Hematopoietic multipotent progenitor cell treated with erythropoietin and hydrocortisone succinate and interleukin-3 and kit ligand, for 6 days (in vitro differentiated cells): Measurements from ENCODE around the gene FCER1A.
A peak's percentile ranks its signal among the peaks of the same experiment; 100 is the strongest.
"Not testable (repeated sequence)": the region's sequence is repeated elsewhere in the genome, so short reads cannot be mapped to it uniquely, and the experiment has no call there.

ENCODE experiments used
- DNase-seq: peaks from one replicate; pipeline ENCODE4 v3.0.0-alpha.2; 2015

Gene FCER1A

DNA sequence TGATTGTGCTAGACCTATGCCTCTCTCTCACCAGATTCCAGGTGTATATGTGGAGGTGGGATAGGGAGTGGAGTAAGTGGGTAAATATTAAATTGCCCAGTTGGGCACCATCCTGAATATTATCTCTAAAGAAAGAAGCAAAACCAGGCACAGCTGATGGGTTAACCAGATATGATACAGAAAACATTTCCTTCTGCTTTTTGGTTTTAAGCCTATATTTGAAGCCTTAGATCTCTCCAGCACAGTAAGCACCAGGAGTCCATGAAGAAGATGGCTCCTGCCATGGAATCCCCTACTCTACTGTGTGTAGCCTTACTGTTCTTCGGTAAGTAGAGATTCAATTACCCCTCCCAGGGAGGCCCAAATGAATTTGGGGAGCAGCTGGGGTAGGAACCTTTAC is at the start of gene FCER1A:
Gene FCER1A, plus strand, starts transcription at position 242 of the 400 bp plus-strand sequence. Its CDS starts 29 bp downstream, at position 271.
- peak; percentile 55 for DNase-seq

DNA sequence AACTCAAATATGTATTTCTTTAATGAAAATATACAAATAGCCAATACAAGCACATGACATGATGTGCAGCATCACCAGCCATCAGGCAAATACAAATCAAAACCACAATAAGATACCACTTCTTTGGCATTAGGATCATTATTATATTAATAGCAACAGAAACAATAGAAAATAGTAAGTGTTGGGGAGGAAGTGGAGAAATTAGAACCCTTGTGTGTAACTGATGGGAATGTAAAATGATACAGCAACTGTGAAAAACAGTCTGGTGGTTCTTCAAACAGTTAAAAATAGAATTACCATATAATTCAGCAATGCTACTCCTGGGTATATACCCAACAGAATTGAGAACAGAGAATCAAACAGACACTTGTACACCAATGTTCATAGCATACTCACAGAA is 40.8 kb upstream of the FCER1A start:
- no peak for DNase-seq

- no peak for DNase-seq
These were observed 40.2 kb upstream of the FCER1A start for GRCh38 chr1:159261721-159262494.

DNA sequence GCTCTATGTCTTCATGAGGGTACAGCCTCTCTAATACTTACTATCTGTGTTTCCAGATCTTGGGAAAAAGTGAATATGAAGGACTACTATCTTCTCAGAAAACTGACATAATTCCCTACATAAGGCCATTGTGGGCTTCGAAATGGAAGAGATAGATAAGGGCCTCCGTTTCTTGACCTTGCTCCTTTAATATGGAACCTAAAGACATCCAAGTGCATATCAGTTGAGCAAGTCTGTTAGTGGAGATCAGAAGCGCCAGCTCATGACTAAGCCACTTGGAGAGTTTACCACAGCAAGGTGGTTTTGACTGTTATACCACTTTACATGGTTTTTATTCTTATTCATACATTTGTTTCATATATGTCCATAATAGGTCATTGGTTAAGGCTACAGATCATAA is 35.3 kb upstream of the FCER1A start:
- peak; percentile 94 for DNase-seq

- DNase-seq: no peak
These were observed 27.5 kb upstream of the FCER1A start for GRCh38 chr1:159274631-159275030.

DNA sequence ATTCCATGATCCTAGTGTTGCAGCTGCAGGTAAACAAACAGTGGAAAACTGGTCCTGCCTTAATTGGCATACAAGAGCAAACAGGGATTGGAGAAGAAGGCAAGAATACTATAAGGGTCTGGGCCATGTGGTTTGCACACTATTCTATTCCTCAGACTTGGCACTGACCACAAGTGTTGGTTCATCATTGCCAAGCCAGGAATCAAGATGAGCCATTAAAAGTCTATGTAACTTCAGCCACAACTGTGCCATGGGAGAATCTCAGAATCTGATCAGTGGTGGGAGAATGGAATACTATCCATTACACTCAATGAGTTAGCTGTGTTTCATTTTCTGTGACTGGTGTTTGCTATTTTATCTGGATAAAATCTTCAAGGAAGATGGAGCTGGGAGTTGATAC is 26.2 kb upstream of the FCER1A start:
- no peak for DNase-seq

GRCh38 chr1:159279773-159280172 is 22.4 kb upstream of the FCER1A start:
- DNase-seq: no peak

DNA sequence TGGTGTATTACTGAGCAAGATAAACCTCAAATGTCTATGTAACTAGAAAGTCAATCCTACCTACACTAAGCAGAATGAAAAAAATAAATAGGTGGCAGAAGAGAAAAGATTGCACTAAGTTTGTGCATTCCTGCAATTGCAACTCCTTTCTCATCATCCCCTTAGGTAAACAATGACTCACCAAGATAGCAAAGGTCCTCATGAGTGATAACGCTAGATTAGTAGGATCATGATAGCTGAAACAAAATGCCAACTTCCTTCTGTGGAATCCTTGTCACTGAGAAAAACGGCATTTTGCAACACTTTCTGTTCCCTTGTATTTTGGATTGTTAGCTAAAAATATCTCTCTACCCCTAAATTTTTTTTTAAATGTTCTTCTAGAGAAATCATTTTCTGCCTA is 20.0 kb upstream of the FCER1A start:
- DNase-seq: peak; percentile 35

GRCh38 chr1:159289060-159289459 is 13.1 kb upstream of the FCER1A start:
- peak; percentile 66 for DNase-seq

GRCh38 chr1:159291424-159291823 is 10.7 kb upstream of the FCER1A start:
- no peak for DNase-seq

DNA sequence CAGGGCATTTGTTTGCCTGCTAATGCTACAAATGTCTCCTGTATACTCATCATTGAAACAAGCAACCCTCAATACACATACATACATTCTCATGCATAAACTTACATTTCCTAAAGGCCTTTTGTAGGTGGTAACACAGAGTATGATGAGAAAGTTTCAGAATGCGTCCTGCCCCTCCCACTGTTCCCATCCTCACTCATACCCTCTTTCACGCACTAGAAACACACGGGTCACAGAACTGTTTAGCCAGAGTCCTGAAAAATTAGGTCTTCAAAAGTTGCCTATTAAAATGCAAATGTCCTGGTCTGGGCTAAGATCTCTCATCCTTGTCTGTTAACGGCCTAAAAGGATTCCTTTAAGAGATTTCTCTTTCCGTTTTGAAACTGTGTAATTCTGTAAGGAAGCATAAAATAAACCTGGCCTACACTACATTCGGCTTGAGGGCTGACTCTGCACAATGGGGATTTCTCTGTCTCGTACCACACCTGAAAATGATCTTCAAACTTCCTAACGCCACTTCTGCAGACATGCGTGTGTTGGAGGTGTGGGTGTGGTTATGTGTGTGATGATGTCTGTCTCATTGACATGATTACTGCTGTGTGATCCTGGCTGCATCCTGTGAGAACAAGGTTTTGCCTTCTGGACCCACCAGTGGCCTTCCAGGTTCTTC is 5.3 kb upstream of the FCER1A start:
- no peak for DNase-seq

DNA sequence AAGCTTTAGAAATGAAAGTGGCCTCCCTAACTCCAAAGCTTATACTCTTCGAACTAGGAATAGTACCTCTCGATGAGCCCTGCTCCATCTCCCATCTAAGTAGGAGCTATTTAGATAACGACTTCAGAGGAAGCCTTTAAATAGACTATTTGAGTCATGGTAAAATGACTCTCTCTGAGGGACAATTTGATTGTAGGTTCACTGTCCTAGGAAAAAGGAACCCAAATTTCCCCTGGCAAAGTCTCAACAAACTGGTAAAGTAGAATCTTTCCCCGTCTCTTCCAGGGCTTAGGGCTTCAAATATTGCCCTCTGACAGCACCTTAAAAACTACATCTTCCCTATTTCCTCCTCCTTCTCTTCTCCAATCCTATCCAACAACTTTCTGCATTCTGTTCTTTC is 2.0 kb upstream of the FCER1A start:
- DNase-seq: no peak

- DNase-seq: peak; percentile 88
These were observed 5.3 kb downstream of the FCER1A start for GRCh38 chr1:159307346-159308020.

DNA sequence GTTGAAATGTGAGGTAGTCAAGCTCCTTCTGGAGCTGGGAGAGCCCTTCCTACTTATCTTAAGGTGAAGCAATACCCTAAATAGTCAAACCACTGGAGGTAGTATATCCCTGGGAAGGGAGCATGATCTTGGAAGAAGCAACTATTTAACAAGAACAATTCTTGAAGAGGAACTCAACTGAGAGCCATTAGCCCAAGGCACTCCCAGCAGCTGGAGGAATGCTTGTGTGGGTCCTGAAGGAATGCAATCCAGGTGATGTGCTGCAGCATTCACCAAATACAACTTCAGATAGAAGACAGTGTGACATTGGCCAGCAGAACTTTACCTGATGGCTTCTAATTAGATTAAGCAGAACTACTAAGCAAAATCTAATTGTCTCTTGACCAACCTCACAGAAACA is 9.5 kb downstream of the FCER1A start:
- DNase-seq: no peak

GRCh38 chr1:159315381-159315780 is 13.2 kb downstream of the FCER1A start:
- peak; percentile 61 for DNase-seq

GRCh38 chr1:159318784-159319551 is 16.8 kb downstream of the FCER1A start:
- DNase-seq: no peak

DNA sequence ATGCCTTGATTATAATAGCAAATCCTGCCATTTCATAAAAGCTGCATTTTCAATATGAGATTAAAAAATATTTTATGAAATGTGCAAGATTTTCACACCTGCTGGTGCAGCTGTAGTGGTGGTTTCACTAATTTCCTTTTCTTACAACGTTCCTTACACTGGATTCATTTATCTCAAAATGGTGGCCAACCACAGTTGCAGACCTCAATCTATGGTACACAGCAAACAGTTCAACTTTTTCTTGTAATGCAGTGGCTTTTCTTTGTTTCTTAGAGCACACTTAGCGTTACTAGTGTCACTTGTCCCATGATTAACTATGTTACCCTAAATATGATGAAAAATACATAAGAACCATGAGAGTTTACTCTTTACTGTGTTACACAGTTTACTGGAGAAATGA is 32.7 kb downstream of the FCER1A start:
- DNase-seq: peak; percentile 17

GRCh38 chr1:159338018-159338417 is 35.9 kb downstream of the FCER1A start:
- no peak for DNase-seq

- peak; percentile 45 for DNase-seq
These were observed 37.4 kb downstream of the FCER1A start for GRCh38 chr1:159339536-159339935.

DNA sequence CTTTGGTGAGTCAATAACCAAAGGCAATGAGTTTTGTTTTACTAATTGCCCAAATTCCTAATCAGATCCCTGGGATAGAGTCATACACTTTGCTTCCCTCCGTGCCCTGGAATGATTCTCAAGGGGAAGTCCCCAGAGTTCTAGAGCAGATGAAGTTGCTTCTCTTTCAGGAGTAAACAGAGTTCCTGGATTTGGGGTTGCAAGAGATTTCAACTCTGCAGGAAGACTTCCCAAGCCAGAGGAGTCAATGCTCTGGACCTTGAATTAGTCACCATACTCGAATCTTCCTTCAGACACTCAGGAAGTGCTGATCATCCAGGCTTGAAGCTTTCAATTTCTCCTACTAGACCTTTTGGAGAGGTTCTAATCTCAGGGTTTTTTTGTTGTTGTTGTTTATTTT is 39.6 kb downstream of the FCER1A start:
- DNase-seq: no peak

DNA sequence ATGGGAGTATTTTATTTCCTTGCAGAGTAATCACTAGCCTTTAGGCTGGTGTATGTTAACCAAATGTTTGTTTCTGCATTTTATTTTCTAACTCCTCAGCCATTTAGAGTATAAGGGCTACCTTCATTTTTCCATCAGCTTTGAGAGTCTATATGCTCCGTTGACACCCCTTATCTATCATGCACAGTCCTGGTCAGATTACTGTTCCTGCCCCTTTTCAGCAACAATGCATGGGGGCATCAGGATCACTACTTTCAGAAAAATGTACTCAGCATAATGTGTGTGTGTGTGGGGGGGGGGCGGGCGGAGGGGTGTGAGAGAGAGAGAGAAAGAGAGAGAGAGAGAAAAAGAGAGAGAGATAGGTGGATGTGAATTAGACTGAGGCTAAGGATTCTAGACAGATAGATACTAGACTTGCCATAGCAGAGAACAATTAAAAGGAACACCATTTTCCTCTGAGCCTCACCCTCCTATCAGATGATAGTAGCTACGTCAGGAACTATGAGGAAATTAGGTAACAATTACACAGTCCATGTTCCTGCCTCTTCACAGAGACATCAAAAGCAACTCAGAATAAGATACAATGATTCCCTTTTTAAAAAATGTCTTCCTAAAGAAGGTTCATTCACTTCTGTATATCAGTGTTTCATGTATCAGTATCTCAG is 40.8 kb downstream of the FCER1A start:
- peak; percentile 72 for DNase-seq

DNA sequence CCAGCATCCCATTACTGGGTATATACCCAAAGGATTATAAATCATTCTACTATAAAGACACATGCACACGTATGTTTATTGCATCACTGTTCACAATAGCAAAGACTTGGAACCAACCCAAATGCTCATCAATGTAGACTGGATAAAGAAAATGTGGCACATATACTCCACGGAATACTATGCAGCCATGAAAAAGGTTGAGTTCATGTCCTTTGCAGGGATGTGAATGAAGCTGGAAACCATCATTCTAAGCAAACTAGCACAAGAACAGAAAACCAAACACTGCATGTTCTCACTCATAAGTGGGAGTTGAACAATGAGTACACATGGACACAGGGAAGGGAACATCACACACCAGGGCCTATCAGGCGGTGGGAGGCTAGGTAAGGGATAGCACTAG is 47.2 kb downstream of the FCER1A start:
- not testable (repeated sequence) for DNase-seq

DNA sequence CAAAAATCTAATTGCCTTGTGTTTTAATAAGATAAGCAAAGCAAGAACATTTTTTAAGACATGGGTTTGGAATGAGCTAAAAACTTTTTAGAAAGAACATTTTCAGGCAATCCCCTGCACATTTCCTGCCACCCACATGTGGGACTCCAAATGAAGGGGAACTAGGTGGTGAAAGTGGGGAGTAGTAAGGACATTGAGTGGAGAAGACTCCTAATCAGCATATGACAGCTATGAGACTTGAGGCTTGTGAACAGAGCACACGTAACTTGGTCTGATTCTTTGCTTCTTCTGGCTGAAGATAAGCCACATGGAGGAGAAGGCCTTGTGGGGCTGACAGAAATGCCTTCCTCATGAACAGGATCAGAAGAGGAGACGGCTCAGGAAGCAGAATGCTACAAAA is 50.3 kb downstream of the FCER1A start:
- DNase-seq: peak; percentile 80
